Inferior parietal cortex (tissue), 1 donor: ENCODE results near the gene ACAP1.

Experiments used
- DNase-seq: peaks from one replicate; pipeline ENCODE4 v3.0.0-alpha.2; 2016; ENCODE audit errors: extremely low spot score

Gene ACAP1, protein sequence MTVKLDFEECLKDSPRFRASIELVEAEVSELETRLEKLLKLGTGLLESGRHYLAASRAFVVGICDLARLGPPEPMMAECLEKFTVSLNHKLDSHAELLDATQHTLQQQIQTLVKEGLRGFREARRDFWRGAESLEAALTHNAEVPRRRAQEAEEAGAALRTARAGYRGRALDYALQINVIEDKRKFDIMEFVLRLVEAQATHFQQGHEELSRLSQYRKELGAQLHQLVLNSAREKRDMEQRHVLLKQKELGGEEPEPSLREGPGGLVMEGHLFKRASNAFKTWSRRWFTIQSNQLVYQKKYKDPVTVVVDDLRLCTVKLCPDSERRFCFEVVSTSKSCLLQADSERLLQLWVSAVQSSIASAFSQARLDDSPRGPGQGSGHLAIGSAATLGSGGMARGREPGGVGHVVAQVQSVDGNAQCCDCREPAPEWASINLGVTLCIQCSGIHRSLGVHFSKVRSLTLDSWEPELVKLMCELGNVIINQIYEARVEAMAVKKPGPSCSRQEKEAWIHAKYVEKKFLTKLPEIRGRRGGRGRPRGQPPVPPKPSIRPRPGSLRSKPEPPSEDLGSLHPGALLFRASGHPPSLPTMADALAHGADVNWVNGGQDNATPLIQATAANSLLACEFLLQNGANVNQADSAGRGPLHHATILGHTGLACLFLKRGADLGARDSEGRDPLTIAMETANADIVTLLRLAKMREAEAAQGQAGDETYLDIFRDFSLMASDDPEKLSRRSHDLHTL

DNA sequence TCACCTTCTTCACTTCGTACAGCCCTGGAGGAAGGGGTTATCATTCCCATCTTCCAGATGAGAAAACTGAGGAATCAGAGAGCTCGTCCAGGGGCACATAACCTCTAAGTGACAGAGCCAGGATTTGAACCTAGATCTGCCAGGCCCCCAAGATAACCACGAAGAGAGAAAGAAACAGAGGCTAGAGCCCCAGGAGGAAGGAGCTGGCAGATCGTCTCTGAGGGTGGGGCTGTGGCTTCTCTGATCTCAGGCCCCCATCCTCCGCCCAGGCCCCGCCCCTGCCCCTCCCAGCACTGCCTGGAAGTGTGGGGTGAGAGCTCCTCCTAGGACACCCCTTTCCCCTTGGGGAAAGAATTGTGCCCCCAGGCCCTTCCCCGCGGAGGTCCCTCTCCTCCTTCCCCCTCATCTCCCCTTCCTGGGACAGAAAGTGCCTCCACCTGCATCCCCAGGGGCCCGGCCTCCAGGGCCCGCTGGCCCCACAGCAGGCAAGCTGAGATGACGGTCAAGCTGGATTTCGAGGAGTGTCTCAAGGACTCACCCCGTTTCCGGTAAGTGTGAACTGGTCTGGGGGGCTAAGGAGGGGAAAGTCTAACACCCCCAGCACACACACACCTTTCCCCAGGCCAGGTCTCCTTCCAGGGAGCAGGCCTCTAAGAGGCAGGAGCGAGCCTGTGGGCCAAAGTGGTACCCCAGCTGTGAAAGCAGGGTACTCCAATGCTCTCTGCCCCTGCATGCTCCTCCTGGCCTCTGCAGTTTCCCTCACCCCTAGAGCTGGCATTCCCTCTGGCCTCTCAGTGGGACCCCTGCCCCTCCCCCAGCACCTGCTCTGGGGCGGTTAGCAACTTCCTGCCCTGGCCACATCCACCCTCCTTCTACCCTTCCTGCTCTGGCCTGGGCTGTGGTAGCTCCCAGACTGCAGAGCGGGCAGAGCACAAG lies at the start of gene ACAP1:
Gene ACAP1 (plus strand): TSS at position 290 of the 936 bp plus-strand sequence. CDS start 206 bp downstream, at position 496.
- DNase-seq: no peak

DNA sequence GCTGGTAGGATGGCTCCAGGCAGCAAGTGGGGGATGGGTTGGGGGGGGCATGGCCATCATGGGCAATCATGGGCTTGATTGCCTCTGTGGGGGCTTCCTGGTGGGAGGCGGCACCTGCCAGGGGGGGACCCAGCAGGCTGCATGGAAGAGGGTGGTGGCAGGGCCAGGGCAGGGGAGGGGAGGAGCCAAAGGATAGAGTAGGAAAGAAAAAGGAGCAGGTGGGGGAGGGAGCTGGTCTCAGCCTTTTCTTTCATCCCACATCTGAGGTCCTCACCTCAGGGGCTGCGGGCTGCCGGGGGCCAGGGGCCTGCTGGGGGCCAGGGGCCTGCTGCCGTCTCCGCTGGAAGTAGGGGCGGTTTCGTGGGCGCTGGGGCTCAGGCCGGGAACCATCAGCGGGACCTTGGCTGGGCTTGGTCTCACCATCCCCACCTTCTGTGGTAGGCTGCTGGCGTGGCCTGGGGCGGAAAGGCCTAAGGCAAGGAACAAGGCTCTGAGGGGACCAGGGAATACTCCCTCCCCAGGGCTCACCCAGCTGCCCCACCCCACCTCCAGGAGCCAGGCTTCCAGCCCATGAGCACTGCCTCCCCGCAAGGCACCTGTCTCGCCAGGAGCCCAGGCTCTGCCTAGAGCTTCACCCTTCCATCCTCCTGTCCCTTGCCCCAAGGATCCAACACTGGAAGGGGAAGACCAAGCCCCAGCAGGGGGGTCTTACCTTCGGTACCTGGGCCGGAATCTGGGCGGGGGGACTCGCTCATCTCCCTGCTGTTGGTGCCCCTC lies 46.9 kb upstream of the ACAP1 start:
- DNase-seq: no peak

DNA sequence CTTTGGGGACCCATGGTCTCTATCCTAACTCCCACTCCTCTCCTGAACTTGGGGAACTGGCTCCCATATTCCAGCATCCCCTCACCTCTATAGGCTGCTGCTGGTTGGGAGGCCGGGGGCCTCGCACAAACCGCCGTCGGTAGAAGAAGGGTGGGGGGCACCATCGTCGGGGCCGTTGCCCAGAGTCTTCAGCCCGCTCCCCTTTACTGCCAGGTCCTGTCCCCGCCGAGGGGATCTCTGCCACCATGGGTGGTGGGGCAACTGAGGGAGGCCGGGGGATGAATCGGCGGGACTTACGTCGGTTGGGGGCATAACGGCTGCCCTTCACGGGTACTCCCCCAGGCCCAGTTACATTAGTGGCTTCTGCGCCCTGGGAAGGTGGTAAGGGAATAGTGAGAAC lies 46.2 kb upstream of the ACAP1 start:
- no peak for DNase-seq

DNA sequence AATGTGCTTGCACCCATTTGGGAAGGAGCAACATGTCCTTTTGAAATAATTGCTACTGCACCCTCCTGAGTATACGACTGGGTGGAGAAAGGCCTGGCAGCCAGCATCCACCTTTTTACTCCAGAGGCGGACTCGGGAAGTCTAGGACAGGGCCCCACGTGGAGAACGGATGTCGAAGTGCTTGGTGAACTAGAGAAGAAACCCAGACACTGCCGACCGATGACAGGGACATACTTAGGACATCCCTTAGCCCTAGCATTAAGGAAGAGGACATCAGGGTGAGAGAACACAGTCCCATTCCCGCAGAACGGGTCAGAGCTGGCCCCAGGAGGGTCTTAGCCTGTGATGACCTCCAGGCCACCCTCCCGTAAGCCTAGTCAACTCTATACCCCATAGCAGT lies 45.6 kb upstream of the ACAP1 start:
- no peak for DNase-seq

DNA sequence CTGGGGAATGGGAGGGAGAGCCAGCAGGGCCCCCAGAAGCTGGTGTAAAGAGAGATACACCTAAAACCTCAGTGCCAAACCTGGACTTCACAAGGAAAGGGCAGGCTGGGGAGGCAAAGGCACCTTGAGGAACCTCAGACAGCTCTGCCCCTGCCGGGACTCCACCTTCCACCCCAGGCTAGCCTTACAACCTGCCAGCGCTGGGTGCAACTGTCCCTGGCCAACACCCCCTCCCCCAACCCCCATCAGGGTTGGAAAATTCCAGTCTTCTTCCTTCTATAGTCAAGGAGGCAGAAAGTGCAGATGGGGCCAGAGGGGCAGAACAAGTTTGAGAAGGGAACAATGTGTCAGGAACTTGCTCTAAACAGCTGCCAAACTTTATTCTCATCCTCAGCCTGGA lies 44.1 kb upstream of the ACAP1 start:
- DNase-seq: no peak

DNA sequence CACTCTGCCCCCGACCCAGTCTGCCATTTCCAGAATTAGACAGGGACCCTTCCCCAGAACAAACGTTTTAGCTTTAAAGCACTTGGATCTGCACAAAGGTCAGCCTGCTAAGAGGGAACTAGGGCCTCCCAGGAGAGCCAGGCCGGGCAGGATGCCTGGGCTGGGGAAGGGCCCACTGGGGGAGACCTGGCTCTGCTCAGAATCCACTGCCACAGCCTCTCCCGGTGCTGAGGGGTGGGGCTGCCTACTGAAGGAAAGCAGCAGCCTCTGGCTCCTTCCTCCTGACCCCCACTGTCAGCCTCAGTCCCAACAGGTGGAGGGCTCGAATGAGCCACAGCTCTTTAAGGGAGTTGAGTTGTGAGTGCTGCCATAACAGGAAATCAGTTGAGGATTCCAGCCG lies 43.6 kb upstream of the ACAP1 start:
- DNase-seq: no peak

DNA sequence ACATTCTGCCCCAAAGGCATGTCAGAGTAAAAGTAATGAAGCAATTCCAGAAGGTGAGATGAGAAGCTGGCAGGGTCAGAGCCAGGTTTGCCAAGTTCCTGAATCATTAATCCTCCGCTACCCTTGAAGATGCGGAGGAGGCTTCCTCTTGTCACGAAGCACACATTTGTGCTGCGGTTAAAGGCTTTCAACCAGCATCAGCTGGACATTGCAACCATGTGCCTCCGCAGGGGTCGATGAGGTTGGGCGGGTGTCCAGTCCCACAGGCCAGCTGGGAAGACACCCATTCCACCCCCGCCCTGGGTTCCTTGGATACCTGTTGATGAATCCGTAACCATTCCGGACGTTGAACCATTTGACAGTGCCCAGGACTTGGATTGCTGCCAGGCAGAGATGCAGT lies 43.2 kb upstream of the ACAP1 start:
- no peak for DNase-seq

DNA sequence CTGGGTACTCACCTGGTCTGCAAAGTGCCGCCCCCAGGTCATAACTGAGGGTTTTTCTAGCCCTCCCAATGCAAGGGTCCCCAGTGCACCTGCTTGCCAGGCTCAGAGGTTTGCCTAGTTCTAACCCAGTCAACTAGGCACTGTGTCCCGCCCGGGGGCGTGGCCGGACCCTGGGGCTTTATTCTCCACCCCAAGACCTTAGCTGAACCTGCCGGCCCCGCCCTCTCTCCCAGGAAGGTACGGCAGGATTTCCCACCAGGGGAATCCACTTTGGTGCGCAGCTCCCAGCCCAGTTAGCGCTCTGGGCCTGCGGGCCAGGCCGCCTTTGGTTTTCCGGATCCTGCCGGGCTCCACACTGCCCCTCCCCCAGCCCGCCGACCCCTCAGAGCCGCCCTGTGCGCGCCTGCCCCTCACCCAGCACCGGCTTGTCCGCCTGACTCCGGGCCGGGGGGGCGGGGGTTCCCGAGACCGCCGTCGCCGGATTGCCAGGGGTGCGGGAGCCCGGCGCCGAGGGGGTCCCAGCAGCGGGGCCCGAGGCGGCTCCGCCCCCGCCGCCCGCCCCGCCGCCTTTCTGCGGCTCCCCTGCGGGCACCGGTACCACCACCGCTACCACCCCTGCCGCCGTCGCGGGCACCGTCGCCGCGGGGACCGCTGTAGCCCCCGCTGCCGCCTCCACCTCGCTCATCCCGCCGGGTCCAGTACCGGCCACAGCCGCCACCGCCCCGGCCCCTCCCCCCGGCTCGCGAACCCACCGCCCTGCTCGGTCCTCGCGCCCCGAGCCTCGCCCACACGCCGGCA lies 42.3 kb upstream of the ACAP1 start:
- no peak for DNase-seq

DNA sequence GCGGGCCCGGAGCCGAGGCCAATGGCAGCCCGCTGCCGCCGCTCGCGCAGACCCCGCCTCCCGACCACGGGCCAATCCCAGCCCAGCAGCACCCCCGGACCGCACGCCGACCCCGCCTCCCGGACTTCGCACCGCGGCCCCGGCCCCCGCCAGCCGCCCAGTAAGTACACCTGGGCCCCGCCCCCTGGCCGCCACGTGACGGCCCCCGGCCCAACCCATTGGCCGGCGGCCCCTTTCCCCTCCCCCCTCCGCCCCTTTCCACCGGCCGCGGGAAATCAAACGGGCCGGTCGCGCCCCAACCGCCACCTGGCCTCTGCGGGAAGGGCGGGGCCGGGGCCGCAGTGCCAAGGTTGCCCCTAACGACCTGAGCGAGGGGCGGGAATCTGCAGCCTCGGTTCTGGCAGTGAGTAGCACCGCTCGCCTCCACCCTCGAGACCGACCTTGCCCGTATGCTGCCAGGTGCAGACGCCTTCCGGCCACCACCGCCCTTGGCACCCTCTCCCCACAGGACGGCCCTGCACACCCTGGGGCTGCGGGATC lies 41.6 kb upstream of the ACAP1 start, which contains the start of gene YBX2:
Gene YBX2 (minus strand): TSS at position 26 of the 540 bp plus-strand sequence. CDS start 139 bp downstream, outside the sequence.
- no peak for DNase-seq

DNA sequence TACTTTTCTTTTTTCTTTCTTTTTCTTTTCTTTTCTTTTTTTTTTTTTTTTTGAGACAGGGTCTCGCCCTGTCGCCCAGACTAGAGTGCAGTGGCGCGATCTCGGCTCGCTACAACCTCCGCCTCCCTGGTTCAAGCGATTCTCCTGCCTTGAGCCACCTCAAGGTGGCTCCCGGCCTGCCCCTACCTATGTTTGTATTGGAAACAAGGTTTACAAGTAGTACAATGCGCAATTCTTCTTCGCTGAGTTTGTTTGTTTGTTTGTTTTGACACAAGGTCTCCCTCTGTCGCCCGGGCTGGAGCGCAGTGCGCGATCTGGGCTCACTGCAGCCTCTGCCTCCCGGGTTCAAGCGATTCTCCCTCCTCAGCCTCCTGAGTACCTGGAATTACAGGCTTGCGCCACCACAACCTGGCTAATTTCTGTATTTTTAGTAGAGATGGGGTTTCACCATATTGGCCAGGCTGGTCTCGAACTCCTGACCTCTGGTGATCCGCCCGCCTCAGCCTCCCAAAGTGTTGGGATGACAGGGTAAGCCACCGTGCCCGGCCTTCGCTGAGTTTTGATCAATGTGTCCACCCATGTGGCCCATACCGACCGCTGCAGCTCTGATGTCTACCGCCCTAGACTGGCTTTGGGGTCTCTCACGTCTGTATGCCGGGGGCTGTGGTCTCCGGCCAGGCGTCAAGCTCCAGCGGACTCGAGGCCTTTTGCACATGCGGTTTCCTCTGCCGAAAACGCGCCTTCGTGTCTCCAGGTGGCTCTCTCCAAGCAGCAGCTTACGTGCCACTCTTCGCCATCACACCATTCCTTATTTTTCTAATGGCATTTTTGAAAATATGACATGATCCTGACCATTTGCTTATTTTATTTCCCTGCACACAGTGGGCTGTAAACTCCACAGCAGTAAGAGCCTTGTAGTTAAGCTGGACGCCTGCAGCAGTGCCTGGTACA lies 40.8 kb upstream of the ACAP1 start:
- DNase-seq: no peak

DNA sequence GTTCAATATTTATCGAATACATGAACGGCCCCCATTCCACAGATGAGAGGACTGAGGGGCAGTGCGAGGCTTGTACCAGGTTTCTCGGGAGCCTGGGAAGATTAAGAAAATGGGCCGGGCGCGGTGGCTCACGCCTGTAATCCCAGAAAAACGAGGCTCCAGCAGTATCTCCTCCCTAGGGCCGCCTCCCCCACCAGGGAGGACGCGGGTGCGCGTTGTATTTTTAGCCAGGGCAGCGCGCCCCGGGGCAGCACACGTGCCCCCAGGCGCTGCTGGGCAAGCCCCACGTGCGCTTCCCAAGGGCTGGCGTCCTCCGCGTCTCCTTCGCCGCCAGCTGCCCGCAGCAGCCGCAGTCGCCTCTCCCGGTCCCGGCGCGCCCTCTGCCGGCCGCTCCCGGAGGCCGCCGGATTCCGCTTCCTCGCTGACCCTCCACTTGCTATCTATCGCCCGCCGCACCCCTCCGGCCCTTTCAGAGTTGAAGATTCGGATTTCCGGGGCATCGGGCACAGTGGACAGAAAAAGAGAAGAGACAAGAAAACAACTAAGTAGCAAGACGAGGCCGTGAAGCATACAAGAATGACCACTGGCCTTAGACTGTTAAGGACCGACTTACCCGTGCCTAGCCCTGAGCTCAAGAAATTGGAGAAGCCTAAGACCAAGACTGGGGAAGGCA lies 40.0 kb upstream of the ACAP1 start:
- DNase-seq: peak; percentile 77

DNA sequence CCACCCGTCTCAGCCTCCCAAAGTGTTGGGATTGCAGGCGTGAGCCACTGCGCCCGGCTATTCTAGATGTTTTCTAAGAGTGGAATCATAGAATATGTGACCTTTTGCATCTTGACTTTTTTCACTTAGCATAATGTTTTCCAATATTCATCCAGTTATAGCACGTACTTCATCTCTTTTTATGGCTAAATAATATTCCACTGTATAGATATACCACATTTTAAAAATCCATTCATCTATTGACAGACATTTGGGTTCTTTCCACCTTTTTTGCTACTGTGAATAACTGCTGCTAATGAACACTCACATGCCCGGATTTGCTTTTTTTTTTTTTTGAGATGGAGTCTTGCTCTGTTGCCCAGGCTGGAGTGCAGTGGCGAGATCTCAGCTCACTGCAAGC lies 32.1 kb upstream of the ACAP1 start:
- DNase-seq: no peak

DNA sequence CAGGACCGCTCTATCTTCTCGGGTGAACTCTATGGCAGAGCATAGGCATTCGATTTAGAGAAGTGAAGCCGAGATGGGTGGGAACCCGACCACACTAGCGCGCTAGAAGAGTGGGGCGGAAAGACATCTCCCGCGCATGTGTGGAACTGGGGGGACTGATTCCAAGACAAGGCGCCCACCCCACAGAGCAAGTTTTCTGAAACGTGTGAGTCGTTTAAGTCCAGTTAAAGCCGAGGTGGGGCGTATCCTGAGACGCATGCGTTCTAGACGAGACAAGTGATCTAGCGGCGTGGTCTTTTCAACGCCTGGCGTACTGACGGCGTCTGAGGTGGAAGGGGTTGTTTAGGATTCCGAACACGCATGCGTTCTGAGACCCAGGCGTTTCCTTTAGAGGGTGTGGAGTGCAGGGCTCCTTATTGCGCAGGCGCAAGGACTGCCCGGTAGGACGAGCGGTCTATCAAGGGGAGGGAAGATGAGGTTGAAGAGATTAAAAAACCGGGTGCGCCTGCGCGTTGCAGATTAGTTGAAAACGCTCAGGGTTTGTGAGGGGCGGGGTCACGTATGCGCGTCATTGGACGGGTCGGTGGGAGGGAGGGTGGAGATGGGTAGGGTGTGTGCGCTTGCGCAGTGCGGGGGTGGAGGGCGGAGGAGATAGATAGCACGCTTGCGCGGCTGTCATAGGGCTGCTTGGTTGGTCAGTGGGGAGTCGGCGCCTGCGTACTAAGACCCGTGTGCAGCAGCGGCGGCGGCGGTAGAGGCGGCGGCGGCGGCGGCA lies 29.2 kb upstream of the ACAP1 start, which contains the start of gene EIF5A:
Gene EIF5A (plus strand): TSS at position 718 of the 775 bp plus-strand sequence. CDS start 2,008 bp downstream, outside the sequence.
- peak; percentile 99 for DNase-seq

DNA sequence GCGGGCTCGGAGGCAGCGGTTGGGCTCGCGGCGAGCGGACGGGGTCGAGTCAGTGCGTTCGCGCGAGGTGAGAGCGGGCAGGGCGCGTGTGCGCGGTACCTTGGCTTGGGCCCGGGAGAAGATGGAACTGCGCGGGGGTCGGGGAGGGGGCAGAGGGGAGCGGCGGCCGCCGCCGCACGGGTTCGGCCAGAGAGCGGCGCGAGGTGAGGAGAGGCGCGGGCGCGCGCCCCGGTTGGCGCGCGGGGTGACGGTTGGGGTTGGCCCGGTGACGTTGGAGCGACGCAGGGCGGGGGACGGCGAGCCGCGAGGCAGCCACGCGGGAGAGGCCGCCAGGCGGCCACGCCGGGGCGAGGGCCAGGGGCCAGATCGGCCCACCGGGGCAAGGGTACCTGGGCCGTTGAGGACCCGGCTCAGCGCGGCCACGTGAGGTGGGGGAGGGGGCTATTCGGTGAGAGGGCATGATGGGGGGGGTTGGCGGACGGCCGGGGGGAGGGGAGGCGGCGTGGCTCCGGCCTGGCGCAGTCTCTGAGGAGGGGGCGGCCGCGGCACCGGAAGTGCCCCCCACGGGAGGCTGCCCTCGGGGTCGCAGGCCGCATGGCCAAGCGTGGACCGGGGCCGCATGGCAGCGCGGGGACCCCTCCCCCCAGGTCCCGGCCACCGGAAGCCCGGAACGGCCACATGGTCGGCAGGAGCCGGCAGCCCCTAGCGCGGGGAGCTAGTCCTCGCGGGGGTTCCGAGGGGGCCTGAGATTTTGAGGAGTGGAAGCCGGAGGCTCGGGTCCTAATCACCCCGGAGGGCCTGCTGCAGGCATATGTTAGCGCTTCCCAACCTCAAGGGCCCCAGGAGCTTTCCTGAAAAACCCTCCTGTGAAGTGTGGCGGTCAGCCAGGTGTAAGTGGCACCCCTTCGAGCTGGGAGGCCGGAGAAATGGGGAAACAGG lies 28.4 kb upstream of the ACAP1 start:
- no peak for DNase-seq

DNA sequence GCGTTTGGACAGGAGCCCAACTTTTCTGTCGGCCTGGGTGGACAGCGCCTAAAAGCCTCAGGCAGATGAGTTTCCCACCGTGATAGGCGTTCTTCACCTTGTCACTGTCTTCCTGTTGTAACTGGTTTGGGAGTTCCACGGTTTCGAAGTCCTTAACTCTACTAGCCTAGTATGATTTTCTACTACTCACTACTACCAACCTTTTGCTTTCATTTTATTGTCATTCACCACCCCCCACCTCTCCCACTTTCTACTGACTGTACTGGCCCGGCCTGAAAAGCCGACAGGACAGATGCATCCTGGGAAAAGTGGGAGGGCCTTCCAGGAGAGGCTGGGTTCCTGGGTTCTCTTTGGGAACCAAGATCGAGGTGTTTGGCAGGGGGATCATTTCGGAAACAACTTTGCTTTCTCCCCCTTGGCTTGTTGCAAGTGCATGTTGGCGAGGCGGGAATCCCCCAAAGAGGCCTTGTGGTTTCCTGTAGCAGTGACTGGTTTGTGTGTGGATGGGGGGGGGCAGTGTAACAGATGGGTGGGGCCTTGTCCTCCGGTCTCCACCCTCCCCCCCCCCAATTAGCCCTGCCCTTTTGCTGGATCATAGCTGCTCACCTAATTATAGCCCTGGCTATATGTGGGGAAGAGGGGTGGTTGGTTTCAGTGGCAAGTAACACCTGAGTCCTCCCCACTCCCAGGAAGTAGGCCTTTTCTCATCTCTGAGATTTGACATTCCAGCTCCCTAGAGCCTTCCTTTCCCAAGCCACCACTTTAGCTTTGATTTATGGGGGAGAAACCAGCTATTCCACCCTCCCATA lies 27.5 kb upstream of the ACAP1 start:
- peak; percentile 36 for DNase-seq
